ENCODE results near the gene AFAP1L1.

Gene AFAP1L1

DNA sequence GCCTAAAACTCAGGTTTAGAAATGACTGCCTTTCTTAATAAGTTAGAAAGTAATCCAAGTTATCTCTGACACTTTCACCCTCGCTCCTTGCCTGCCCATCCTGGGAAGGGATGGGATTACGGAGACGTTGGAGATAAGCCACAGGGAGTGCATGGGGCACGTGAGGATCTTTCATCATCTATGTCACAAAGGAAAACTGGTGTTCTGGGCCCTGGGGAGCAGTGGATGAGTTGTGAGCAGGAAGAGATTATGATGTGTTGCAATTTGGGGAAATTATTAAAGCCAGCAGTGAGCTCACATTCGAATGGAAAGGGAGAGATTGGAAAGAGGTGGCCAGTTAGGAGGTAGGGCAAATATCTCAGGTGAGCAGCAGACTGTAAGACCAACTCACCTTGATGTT is 12.8 kb downstream of the AFAP1L1 start:
- DNase-seq (ENCODE audit: low read depth), result no peak

GRCh38 chr5:149285153-149285552 is 13.5 kb downstream of the AFAP1L1 start:
- no peak for DNase-seq (ENCODE audit: low read depth)

DNA sequence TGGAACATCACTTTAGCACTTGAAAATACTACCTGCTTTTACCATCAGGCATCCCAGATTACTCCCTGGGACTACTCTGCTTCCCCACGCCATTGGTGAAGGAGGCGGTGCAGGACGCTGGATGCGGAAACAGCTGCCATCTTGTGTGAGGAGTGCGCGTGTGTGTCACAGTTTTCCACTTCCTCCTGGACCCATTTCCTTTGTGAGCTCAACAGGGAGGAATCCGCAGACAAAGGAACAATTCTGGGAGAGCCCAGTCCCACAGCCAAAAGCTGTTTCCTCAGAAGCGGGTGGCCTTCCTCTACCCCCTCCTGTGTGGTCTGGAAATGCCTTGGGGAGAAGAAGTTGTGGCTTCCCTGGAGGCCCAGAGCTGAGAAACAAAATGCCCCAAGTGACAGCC is 16.8 kb downstream of the AFAP1L1 start:
- no peak for DNase-seq (ENCODE audit: low read depth)

DNA sequence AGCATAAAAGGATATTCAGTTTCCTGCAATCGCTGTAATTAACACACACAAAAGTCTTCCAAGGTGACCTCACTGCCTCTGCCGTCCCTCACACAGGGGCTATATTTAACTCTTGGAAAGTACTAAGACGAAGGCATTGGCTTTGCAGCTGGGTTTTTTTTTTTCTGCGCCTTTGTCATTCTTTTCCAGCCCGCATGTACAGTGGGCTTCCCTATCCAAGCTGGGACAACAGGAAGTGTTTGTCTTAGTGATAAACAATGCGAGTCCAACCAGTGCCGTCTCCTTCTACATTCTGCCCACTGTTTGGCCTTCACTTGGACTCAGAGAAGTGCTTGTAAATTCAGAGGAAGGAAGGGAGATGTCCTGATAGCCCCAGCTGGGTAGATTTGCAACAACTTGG is 17.6 kb downstream of the AFAP1L1 start:
- DNase-seq (ENCODE audit: low read depth), result no peak

DNA sequence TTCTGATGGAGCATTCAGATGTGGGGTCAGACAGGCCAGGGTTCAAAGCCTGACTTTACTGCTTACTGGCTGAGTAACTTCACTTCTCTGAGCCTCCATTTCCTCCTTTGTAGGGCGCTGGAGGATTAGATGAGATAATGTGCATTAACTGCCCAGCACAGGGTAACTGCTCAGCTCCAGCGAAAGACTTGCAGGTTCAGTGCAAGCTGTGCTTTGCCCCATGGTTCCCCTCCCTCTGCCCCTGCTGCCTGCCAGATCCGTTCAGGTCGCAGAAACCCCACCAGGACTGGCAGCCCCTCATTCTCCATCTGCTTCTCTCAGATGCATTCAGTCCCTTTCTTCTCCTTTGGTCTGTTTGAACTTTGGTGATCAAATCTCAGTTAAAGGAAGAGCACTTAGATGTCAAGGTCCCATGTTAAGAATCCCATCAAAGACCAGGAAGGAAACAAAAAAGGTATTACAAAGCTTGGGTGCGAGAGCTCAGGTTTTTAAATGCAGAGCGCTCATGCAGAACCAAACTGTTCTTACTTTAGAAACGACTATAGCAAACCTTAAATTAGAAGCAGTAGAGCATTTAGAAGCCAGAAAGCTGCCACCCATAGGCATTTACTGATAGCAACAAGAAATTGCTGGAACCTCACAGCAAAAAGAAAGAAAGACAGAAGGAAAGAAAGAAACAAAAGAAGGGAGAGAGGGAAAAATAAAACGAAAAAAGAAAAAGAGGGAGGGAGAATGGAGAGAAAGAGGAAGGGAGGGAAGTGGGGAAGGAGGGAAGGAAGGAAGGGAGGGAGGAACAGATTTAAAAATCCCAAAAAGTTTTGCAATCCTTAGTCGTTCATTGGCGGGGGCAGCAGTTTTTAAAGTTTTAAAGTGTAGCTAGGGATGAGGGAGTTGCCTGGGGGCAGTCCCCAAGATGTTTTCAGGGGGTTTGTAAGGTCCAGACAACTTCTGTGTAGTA is 23.5 kb downstream of the AFAP1L1 start:
- DNase-seq (ENCODE audit: low read depth), result no peak

GRCh38 chr5:149297340-149298025 is 25.8 kb downstream of the AFAP1L1 start:
- no peak for DNase-seq (ENCODE audit: low read depth)

GRCh38 chr5:149298163-149298562 is 26.5 kb downstream of the AFAP1L1 start:
- no peak for DNase-seq (ENCODE audit: low read depth)

GRCh38 chr5:149298842-149299404 is 27.3 kb downstream of the AFAP1L1 start:
- DNase-seq (ENCODE audit: low read depth), result no peak

DNA sequence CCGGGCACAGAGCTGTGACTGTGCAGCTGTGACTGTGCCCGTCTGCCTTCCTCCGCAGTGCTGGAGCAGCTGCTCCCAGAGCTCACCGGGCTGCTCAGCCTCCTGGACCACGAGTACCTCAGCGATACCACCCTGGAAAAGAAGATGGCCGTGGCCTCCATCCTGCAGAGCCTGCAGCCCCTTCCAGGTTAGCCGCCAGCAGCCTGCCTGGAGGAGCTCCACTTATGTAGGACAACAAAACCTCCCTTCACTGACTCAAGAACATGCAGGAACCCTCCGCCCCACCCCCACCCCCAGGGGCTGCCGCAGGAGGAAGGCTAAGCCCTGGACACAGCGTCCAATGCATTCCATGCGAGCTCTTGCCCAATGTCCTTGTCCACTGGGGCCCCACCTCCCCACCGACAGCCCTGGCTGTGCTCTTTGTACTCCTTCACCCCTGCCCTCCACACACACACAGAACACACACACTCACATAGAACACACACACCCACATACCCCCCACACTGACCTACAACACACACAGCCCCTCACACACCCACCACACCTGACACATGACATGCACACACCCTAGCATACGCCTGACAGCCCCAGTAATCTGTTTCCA is 27.9 kb downstream of the AFAP1L1 start:
- DNase-seq (ENCODE audit: low read depth), result no peak

DNA sequence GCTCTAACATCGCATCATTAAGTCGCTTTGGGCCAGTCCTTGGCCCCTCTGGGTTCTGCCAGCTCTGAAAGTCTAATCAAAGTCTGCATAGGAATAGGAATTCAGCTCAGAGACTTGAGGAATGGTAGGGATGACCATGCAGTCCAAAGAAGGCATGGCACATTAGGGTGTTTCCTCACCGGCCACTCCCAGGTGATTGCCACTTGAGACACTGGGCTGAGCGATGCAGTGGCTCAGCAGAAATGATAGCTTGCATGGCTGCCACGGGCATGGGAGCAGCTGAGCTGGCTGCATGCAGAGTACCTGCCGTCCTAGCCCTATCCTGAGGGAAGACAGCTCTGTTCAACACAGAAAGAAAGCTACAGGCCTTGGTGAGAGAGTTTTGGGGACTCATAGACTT is 28.8 kb downstream of the AFAP1L1 start:
- DNase-seq (ENCODE audit: low read depth), result no peak

- no peak for DNase-seq (ENCODE audit: low read depth)
Observed at GRCh38 chr5:149301049-149301743, 29.5 kb downstream of the AFAP1L1 start.

- no peak for DNase-seq (ENCODE audit: low read depth)
Observed at GRCh38 chr5:149301744-149302380, 30.2 kb downstream of the AFAP1L1 start.

DNA sequence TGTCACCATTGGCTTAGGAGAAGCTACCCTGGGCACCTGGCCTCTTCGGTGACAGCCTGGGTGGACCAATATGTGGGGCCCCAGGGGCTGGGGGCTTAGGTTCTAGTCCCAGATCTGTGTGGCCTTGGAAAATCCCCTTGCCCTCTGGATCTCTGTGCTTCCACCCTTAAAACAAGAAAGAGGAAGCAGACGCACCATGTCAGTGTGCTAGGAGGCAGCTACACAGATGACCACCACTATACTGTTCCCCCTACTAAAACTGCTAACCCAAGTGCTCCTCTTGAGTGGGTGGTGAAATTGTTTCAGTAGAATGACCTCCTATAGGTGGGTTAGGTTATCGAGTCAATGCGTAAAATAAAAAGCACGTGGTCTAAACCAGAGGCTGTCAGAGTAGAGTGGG is 31.0 kb downstream of the AFAP1L1 start:
- DNase-seq (ENCODE audit: low read depth), result no peak

- DNase-seq (ENCODE audit: low read depth), result no peak
Observed at GRCh38 chr5:149303210-149303609, 31.6 kb downstream of the AFAP1L1 start.

DNA sequence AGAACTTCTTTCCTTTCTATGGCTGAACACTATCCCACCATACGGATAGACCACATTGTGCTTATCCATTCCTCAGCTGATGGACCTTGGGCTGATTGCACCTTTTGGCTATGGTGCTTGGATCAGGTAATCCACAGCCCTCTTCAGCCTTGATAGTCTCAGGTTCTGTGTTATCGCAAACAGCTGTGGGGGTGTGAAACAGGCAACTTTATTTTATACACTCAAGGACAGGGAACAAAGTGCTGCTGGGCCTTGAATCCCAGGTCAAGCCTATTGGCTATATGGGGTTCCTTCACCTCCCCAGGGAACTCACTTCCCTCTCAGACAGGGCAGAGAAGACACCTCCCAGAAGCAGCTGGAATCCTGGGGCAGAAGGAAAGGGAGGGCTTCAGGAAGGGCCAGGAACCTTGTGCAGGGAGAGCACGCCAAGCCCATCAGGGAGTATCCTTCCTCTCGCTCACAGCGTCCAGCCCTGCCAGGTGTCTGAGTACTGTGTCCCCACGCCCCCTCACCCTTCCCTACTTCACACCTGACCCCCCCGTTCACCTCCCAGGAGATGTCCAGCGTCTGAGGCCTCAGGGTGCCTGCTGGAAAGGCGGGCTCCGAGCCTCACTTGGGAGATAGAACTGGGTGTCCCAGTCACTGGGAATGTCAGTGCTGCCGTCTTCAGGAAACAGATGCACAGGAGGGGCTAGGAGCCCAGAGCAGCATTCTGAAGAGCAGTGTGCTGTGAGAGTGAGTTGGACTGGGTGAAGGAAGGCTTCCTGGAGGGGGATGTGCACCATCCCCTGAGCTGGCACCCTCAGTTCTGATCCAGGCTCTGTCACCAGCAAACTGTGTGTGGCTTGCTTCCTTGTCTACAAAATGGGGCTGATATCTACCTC is 32.8 kb downstream of the AFAP1L1 start:
- no peak for DNase-seq (ENCODE audit: low read depth)

DNA sequence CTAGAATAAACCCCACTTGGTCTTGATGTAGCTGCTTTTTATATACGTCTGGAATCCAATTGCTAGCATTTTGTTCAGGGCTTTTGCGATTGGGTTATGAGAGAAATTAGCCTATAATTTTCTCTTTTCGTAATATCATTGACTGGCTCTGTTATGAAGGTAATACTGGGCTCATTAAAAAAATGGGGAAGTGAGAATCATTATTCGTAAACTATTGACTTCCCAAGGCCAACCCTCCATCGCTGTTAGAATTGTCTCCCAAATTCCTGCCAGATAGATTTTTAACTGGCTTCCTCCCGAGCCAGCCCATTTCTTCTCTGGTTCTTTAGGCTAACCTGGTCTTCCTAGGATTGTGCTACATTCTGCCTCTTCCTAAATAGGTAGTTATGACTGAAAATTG is 37.7 kb downstream of the AFAP1L1 start:
- no peak for DNase-seq (ENCODE audit: low read depth)

- no peak for DNase-seq (ENCODE audit: low read depth)
Observed at GRCh38 chr5:149310488-149310887, 38.8 kb downstream of the AFAP1L1 start.

GRCh38 chr5:149310947-149311658 is 39.4 kb downstream of the AFAP1L1 start:
- no peak for DNase-seq (ENCODE audit: low read depth)

DNA sequence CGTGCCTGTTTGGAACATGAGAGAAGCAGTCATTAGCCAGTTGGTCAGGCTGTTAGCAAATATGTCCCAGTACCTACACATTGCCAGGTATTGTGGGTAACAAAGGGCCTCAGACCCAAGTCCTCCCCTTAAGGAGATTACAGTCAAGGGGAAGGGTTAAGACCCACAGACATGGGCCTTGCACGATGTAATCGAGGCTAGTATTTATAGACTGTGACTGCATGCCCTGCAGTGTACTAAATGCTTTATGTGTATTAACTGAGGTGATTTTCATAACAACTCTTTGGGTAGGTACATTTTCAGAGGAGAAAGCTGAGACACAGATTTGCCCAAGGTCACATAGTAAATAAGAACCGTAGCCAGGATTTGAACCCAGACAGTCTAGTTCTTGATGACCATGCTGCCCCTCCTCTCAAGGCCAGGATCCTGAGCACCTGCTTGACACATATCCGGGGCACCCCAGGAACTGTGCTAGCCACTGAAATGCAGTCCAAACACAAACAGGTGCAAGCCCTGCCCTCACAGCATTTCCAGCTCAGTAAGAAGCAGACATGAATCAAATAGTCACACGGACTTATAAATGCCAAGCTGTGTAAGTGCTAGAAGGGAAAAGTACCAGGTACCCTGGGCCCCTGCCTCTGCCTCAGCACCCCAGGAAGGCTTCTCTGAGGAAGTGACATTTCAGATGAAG is 41.6 kb downstream of the AFAP1L1 start:
- no peak for DNase-seq (ENCODE audit: low read depth)
